HG02970 (cell line): Measurements from ENCODE around the gene ABCA2.

Source experiments
- ATAC-seq: cut with Tn5 transposase; IDR thresholded peaks from one replicate; pipeline ENCODE4 v1.9.1; 2021; ENCODE audit warnings: mild to moderate bottlenecking, moderate library complexity, moderate number of reproducible peaks; ENCODE audit not compliant: unreplicated experiment, low FRiP score

Gene ABCA2

GRCh38 chr9:136970361-136970760 lies 57.7 kb downstream of the ABCA2 start:
- no peak for ATAC-seq

- no peak for ATAC-seq
Observed at GRCh38 chr9:136969774-136970173, 58.3 kb downstream of the ABCA2 start.

- no peak for ATAC-seq
Observed at GRCh38 chr9:136969150-136969549, 58.9 kb downstream of the ABCA2 start.

- no peak for ATAC-seq
Observed at GRCh38 chr9:136968333-136969127, 59.5 kb downstream of the ABCA2 start.

GRCh38 chr9:136965771-136966484 lies 62.1 kb downstream of the ABCA2 start:
- no peak for ATAC-seq

GRCh38 chr9:136964833-136965422 lies 63.1 kb downstream of the ABCA2 start:
- ATAC-seq: no peak

- no peak for ATAC-seq
Observed at GRCh38 chr9:136964171-136964689, 63.8 kb downstream of the ABCA2 start.

- ATAC-seq: no peak
Observed at GRCh38 chr9:136963751-136964150, 64.3 kb downstream of the ABCA2 start.

- ATAC-seq: no peak
Observed at GRCh38 chr9:136963341-136963740, 64.7 kb downstream of the ABCA2 start.

- no peak for ATAC-seq
Observed at GRCh38 chr9:136962701-136963248, 65.3 kb downstream of the ABCA2 start.

- ATAC-seq: no peak
Observed at GRCh38 chr9:136962163-136962562, 65.9 kb downstream of the ABCA2 start.

GRCh38 chr9:136961279-136962065 lies 66.6 kb downstream of the ABCA2 start:
- ATAC-seq: no peak

- no peak for ATAC-seq
Observed at GRCh38 chr9:136960938-136961275, 67.1 kb downstream of the ABCA2 start.

GRCh38 chr9:136960212-136960937 lies 67.7 kb downstream of the ABCA2 start:
- ATAC-seq: no peak

- ATAC-seq: no peak
Observed at GRCh38 chr9:136958898-136959850, 68.9 kb downstream of the ABCA2 start.

GRCh38 chr9:136958473-136958872 lies 69.6 kb downstream of the ABCA2 start:
- ATAC-seq: no peak

- ATAC-seq: no peak
Observed at GRCh38 chr9:136957901-136958300, 70.1 kb downstream of the ABCA2 start.

- no peak for ATAC-seq
Observed at GRCh38 chr9:136957461-136957860, 70.6 kb downstream of the ABCA2 start.
